Heart left ventricle (tissue), 13 donors: Measurements from ENCODE around the gene PALLD.

ENCODE experiments used
- POLR2A ChIP-seq, 2 donors: fragments of 450-650 bp; IDR thresholded peaks; one replicate each; pipeline ENCODE4 v1.6.1; 2017; ENCODE audit warnings: antibody characterized with exemption in 2 of 2, mild to moderate bottlenecking in 2 of 2, moderate library complexity in 2 of 2
- TF ChIP-seq, protein P1 (sequence below), 12 donors: fragments of 200-600 bp; sonication (generic) in 4 of 12; IDR thresholded peaks; one replicate each; pipeline versions ENCODE4 v1.5.0 to v1.8.0; 2018 to 2022; ENCODE audit warnings: antibody characterized with exemption in 12 of 12, mild to moderate bottlenecking in 5 of 12
- donor health status: ischemic (EF 13 %, LVEDD 7.1; RV severe dilation, severe dysfunction).
- donor health status: DM: no; HTN: yes; CAD: no.
- donor health status: DM: no; HTN: no; CAD: no.
- donor health status: ischemic (EF 25% LVEDD 6.9; RV normal size, moderate dysfunction).
- donor health status: ischemic (EF 25% LVEDD 5.7; RV mildly dilated, moderate dysfunction).
- donor health status: ischemic (EF 35%, LVEDD 5.7; RV mildly dilated, moderate dysfunction).
- donor health status: nonischemic (EF 11% LVEDD 7.7; RV severe dilation, severe dysfunction).
- donor health status: DM: yes; HTN: yes; CAD: no.
- donor health status: PGD.
- donor health status: ischemic (EF 29% LVEDD 5.4; RV normal size, mild dysfunction).
- donor health status: nonischemic (EF 23%, LVEDD 6.1; RV moderate dilation, normal function).

DNA sequence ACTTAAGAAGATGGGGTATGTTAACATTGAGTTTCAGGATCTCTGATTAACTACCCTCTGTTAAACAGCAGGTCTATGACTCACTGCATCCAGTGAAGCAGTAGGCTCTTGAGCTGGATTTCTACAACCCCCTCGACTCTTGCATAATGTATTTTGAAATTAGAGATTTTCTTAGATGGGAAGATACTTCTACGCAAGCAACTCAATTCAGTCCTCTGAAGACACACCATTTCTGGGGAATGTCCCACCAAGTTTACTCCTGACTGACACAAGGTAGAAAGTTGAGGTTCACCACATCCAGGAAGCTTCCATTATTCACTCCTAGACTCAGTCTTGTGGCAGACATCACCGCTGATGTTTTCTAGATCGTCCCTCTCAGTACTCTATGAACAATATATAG, 12.9 kb downstream of the PALLD start:
- no peak for TF ChIP-seq POLR2A (IDR thresholded peaks at IDR 0.05)
- TF ChIP-seq, protein P1, sequence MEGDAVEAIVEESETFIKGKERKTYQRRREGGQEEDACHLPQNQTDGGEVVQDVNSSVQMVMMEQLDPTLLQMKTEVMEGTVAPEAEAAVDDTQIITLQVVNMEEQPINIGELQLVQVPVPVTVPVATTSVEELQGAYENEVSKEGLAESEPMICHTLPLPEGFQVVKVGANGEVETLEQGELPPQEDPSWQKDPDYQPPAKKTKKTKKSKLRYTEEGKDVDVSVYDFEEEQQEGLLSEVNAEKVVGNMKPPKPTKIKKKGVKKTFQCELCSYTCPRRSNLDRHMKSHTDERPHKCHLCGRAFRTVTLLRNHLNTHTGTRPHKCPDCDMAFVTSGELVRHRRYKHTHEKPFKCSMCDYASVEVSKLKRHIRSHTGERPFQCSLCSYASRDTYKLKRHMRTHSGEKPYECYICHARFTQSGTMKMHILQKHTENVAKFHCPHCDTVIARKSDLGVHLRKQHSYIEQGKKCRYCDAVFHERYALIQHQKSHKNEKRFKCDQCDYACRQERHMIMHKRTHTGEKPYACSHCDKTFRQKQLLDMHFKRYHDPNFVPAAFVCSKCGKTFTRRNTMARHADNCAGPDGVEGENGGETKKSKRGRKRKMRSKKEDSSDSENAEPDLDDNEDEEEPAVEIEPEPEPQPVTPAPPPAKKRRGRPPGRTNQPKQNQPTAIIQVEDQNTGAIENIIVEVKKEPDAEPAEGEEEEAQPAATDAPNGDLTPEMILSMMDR (IDR thresholded peaks at IDR 0.05) = no peak
